ENCODE results near the gene GPRC5C.

The GPRC5C gene

GRCh38 chr17:74413491-74413890, 18.4 kb upstream of the GPRC5C start:
- TF ChIP-seq GABPA (IDR thresholded peaks at IDR 0.05; ENCODE audit: low read depth): no peak
- no peak for TF ChIP-seq SPI1 (IDR thresholded peaks at IDR 0.05; ENCODE audit: borderline replicate concordance, low read depth)
- no peak for TF ChIP-seq CTCF (IDR thresholded peaks at IDR 0.05; ENCODE audit: insufficient read depth, low read length)
- TF ChIP-seq REST (IDR thresholded peaks at IDR 0.05; ENCODE audit: insufficient replicate concordance, low read depth): no peak
- no peak for TF ChIP-seq POLR2AphosphoS5 (IDR thresholded peaks at IDR 0.05; ENCODE audit: low read depth)
- Histone ChIP-seq H3K4me3 (replicated peaks; ENCODE audit: insufficient read depth, low read length) (no peak overlapping the region), H3K27ac (replicated peaks) (no peak overlapping the region), H3K27me3 (ENCODE audit: insufficient read depth, poor library complexity, severe bottlenecking) (no peaks in the 10 kb centered on the region)
- DNase-seq (ENCODE audit: low read depth in 1 of 2, low spot score in 1 of 2): no peak

- Histone ChIP-seq H3K27ac (replicated peaks) (no peak overlapping the region), H3K4me3 (replicated peaks; ENCODE audit: insufficient read depth, low read length) (no peak overlapping the region), H3K27me3 (ENCODE audit: insufficient read depth, poor library complexity, severe bottlenecking) (no peaks in the 10 kb centered on the region)
- TF ChIP-seq CTCF (IDR thresholded peaks at IDR 0.05; ENCODE audit: insufficient read depth, low read length) (no peak), REST (IDR thresholded peaks at IDR 0.05; ENCODE audit: insufficient replicate concordance, low read depth) (no peak), GABPA (IDR thresholded peaks at IDR 0.05; ENCODE audit: low read depth) (no peak), SPI1 (IDR thresholded peaks at IDR 0.05; ENCODE audit: borderline replicate concordance, low read depth) (no peak), POLR2AphosphoS5 (IDR thresholded peaks at IDR 0.05; ENCODE audit: low read depth) (no peak)
- DNase-seq (ENCODE audit: low read depth in 1 of 2, low spot score in 1 of 2): no peak
Measured at GRCh38 chr17:74414510-74414909, 17.4 kb upstream of the GPRC5C start.

- no peak overlapping the region for H3K27ac ChIP-seq (replicated peaks)
- TF ChIP-seq SPI1 (IDR thresholded peaks at IDR 0.05; ENCODE audit: borderline replicate concordance, low read depth): no peak
- no peak for TF ChIP-seq POLR2AphosphoS5 (IDR thresholded peaks at IDR 0.05; ENCODE audit: low read depth)
- no peak for TF ChIP-seq REST (IDR thresholded peaks at IDR 0.05; ENCODE audit: insufficient replicate concordance, low read depth)
- TF ChIP-seq CTCF (IDR thresholded peaks at IDR 0.05; ENCODE audit: insufficient read depth, low read length): no peak
- DNase-seq (ENCODE audit: low read depth in 1 of 2, low spot score in 1 of 2): no peak
- H3K27me3 ChIP-seq (ENCODE audit: insufficient read depth, poor library complexity, severe bottlenecking): no peaks in the 10 kb centered on the region
- H3K4me3 ChIP-seq (replicated peaks; ENCODE audit: insufficient read depth, low read length): no peak overlapping the region
Measured at GRCh38 chr17:74415608-74416396, 16.1 kb upstream of the GPRC5C start.
